Activated T-cell treated with anti-CD3 and anti-CD28 coated beads, Interleukin-2, amount 50 U/mL, for 24 hours (primary cell): ENCODE measurements around the gene ERLIN1.
A peak's percentile ranks its signal among the peaks of the same experiment; 100 is the strongest.

Experiments
- DNase-seq: peaks from one replicate; pipeline ENCODE4 v3.0.0-alpha.2; 2020
- H3K27ac Mint-ChIP-seq: 2 replicates; pipeline ENCODE4 v1.8.0; 2020; ENCODE audit warnings: mild to moderate bottlenecking, mixed read lengths
- H3K27me3 Mint-ChIP-seq: 2 replicates; pipeline ENCODE4 v1.8.0; 2020; ENCODE audit warnings: mixed read lengths
- H3K36me3 Mint-ChIP-seq: 2 replicates; pipeline ENCODE4 v1.8.0; 2020; ENCODE audit warnings: low read depth, mixed read lengths
- H3K4me1 Mint-ChIP-seq: 2 replicates; pipeline ENCODE4 v1.8.0; 2020; ENCODE audit warnings: low read depth, mixed read lengths
- H3K4me3 Mint-ChIP-seq: 2 replicates; pipeline ENCODE4 v1.8.0; 2020; ENCODE audit warnings: mild to moderate bottlenecking, moderate library complexity, mixed read lengths
- H3K9me3 Mint-ChIP-seq: 2 replicates; pipeline ENCODE4 v1.8.0; 2020; ENCODE audit warnings: mixed read lengths

ERLIN1 gene

DNA sequence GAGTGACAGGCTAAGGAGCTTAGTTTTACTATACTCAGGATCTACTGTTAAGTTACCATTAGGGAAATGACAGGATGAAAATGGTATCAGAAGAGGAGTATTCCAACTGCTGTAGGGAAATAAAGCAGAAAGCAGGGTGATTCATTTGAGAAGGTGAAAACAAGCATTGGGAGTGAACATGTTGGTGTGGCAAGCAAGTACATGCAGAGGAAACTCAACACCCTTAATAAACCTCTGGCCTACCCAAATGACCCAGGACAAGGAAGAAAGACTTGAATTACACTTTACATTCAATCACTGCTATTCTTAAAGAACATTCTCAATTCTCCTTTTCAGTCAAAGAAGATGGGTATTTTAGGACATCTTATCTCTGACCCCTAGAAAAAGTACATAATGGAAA is 28.7 kb downstream of the ERLIN1 start:
- Mint-ChIP-seq H3K36me3 (peaks cover 94% of the 10 kb centered on the region), H3K4me1 (peaks cover 43% of the 10 kb centered on the region), H3K4me3 (no peak overlapping the region), H3K9me3 (no peaks in the 10 kb centered on the region), H3K27me3 (no peaks in the 10 kb centered on the region), H3K27ac (no peak overlapping the region)
- no peak for DNase-seq

GRCh38 chr10:100155936-100156335 is 29.9 kb downstream of the ERLIN1 start:
- Mint-ChIP-seq H3K27ac (no peak overlapping the region), H3K27me3 (no peaks in the 10 kb centered on the region), H3K4me3 (no peak overlapping the region), H3K36me3 (peaks cover 96% of the 10 kb centered on the region), H3K4me1 (peaks cover 43% of the 10 kb centered on the region), H3K9me3 (no peaks in the 10 kb centered on the region)
- DNase-seq = no peak

GRCh38 chr10:100154666-100155065 is 31.2 kb downstream of the ERLIN1 start:
- H3K27ac Mint-ChIP-seq = peak overlapping the region; percentile 38
- peaks cover 94% of the 10 kb centered on the region for H3K36me3 Mint-ChIP-seq
- H3K9me3 Mint-ChIP-seq = no peaks in the 10 kb centered on the region

DNA sequence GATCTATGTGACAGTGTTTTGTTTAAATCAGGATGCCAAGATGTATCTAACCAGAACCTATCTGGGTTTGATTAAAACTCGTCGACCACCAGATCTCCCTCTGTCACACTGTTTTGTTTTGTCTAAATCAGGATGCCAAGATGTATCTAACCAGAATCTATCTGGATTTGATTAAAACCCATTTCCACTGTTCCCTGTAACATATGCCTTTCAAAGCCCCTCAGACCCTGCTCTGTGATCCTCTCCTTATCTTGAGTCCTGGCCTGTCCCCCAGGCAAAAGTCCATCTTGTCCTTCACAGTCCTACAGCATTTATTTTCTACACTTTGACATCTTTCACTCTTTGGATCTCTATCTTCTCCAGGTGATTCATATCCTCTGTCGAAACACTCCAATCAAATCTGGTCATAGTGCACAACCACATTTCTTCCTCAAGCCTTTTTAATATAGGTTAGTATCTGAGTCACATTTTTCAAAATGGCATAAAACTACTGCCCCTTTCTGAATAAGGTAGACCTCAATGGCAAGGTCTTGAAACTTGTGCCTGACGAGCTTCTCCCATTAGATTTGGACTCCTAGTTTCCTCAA is 32.5 kb downstream of the ERLIN1 start:
- no peak overlapping the region for H3K4me3 Mint-ChIP-seq
- H3K27ac Mint-ChIP-seq = peak overlapping the region; percentile 63
- peaks cover 57% of the 10 kb centered on the region for H3K4me1 Mint-ChIP-seq
- DNase-seq = no peak
- no peaks in the 10 kb centered on the region for H3K27me3 Mint-ChIP-seq
- H3K36me3 Mint-ChIP-seq = peaks cover 90% of the 10 kb centered on the region
- H3K9me3 Mint-ChIP-seq = no peaks in the 10 kb centered on the region

More at GRCh38 chr10:100154666-100155065, 31.2 kb downstream of the ERLIN1 start:
- DNase-seq = no peak
- Mint-ChIP-seq H3K4me3 (no peak overlapping the region), H3K27me3 (no peaks in the 10 kb centered on the region), H3K4me1 (peaks cover 52% of the 10 kb centered on the region)

DNA sequence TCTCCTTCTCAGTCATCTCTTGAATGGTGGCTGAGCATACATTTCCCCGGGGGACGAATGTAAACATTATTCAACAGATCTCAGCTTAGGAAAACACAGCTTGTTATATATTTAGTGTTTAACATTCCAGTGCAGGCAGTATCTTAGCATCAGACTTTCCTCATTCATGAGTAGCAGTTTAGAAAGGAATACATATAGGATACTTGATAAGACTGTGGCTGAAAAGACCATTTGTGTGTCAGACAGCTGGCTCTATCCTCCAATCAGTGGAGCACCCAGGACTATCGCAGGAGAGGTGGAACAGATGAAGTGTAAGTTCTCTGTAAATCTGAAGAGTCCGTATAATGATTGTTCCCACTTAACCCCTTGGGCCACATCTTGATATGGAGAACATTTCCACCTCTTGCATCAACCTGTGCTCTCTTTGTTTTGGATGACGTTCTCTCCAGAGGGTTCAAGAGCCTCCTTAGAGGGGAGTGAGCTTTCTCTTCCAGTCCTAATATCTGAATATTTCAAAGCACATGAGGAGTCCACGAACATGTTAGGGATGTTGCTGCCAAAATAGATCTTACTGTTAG is 34.0 kb downstream of the ERLIN1 start:
- H3K27me3 Mint-ChIP-seq = peaks cover 2% of the 10 kb centered on the region
- H3K36me3 Mint-ChIP-seq = peaks cover 75% of the 10 kb centered on the region
- H3K4me1 Mint-ChIP-seq = peaks cover 57% of the 10 kb centered on the region
- H3K9me3 Mint-ChIP-seq = no peaks in the 10 kb centered on the region
- peak overlapping the region; percentile 7 for H3K27ac Mint-ChIP-seq
- H3K4me3 Mint-ChIP-seq = no peak overlapping the region
- no peak for DNase-seq

DNA sequence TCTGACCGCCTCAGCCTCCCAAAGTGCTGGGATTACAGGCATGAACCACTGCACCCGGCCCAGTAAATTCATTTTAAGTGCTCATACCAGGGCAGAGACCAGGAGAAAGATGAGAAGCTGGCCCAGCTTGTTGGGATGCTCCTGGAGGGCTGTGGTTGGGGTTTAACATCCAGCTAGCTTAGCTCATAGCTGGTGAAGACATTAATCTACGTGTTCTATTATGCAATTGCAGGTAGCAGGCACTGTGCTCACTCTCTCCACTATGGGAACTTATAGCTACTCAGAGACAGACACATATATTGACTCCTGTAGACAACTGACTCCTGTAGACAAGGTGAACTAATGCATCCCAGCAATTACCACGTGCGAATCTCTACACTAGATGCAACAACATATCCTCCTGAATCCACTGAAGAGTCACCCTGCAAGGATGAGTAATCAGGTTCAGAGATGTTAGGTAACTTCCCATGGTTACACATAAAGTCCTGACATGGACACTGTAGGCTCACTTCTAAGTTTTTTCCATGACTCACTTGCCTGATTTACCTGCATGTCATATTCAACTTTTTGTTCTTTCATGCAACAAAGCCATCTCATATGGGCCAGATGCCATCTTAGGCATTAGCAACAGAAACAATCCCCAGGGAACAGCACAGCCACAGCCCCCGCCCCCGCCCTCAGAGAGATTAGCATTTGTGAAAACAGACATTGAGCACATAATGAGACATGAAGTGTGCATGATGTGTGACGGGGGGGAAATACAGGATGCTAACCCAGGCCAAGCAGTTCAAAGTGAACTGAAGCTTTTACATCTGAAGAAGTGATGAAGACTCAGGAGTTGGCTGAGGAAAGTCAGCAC is 37.2 kb downstream of the ERLIN1 start:
- Mint-ChIP-seq H3K4me1 (peaks cover 36% of the 10 kb centered on the region), H3K27ac (peak overlapping the region; percentile 87), H3K4me3 (peak overlapping the region; percentile 1), H3K9me3 (no peaks in the 10 kb centered on the region), H3K27me3 (peaks cover 6% of the 10 kb centered on the region), H3K36me3 (peaks cover 46% of the 10 kb centered on the region)
- peak; percentile 65 for DNase-seq

GRCh38 chr10:100146875-100147650 is 38.8 kb downstream of the ERLIN1 start:
- Mint-ChIP-seq H3K27me3 (peaks cover 9% of the 10 kb centered on the region), H3K4me1 (peaks cover 29% of the 10 kb centered on the region), H3K27ac (no peak overlapping the region), H3K36me3 (peaks cover 31% of the 10 kb centered on the region), H3K4me3 (no peak overlapping the region), H3K9me3 (no peaks in the 10 kb centered on the region)
- DNase-seq = no peak

- peaks cover 12% of the 10 kb centered on the region for H3K27me3 Mint-ChIP-seq
- no peaks in the 10 kb centered on the region for H3K9me3 Mint-ChIP-seq
- H3K27ac Mint-ChIP-seq = no peak overlapping the region
- peaks cover 24% of the 10 kb centered on the region for H3K36me3 Mint-ChIP-seq
- H3K4me3 Mint-ChIP-seq = no peak overlapping the region
- DNase-seq = no peak
- peaks cover 29% of the 10 kb centered on the region for H3K4me1 Mint-ChIP-seq
Observed at GRCh38 chr10:100146398-100146797, 39.4 kb downstream of the ERLIN1 start.

GRCh38 chr10:100143756-100144155 is 42.1 kb downstream of the ERLIN1 start:
- DNase-seq = no peak
- no peak overlapping the region for H3K4me3 Mint-ChIP-seq
- peaks cover 10% of the 10 kb centered on the region for H3K4me1 Mint-ChIP-seq
- H3K27me3 Mint-ChIP-seq = peaks cover 22% of the 10 kb centered on the region
- no peak overlapping the region for H3K27ac Mint-ChIP-seq
- H3K9me3 Mint-ChIP-seq = no peaks in the 10 kb centered on the region
- H3K36me3 Mint-ChIP-seq = no peaks in the 10 kb centered on the region

DNA sequence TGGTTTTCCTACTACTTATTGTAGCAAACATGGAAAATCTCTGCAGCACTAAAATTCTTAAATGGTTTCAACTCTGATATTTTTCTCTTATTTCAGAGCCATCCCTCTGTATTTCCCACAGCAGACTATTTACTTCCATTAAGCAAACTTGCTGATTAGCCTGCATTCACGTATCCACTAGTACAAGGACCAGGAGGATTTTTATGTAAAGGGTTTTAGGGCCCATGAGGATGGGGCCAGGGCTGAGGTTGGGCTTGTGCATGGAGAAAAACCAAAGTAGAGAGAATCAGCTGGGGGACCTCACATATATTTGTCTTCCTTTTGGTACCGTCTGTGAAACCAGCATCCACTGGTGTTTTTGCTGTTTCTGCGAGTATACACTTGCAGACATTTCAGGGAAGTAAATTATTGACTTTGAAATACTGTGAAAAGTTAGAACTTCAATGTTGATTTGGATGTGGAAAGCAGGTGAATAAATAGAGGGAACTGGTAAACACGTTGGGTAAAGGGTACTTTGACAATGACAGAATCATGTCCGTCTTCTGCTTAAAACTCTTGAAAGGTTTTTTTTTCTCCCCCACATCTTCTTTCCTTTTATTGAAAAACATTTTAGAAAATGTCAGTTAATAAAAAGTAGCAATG is 44.3 kb downstream of the ERLIN1 start:
- no peaks in the 10 kb centered on the region for H3K36me3 Mint-ChIP-seq
- H3K4me3 Mint-ChIP-seq = no peak overlapping the region
- H3K9me3 Mint-ChIP-seq = no peaks in the 10 kb centered on the region
- no peak overlapping the region for H3K27ac Mint-ChIP-seq
- no peak for DNase-seq
- no peaks in the 10 kb centered on the region for H3K4me1 Mint-ChIP-seq
- peaks cover 26% of the 10 kb centered on the region for H3K27me3 Mint-ChIP-seq

- H3K9me3 Mint-ChIP-seq = peaks cover 3% of the 10 kb centered on the region
Observed at GRCh38 chr10:100140070-100140469, 45.8 kb downstream of the ERLIN1 start.

GRCh38 chr10:100138921-100139496 is 46.8 kb downstream of the ERLIN1 start:
- H3K4me1 Mint-ChIP-seq = no peaks in the 10 kb centered on the region

More at GRCh38 chr10:100140070-100140469, 45.8 kb downstream of the ERLIN1 start:
- Mint-ChIP-seq H3K4me1 (no peaks in the 10 kb centered on the region), H3K27ac (no peak overlapping the region), H3K4me3 (no peak overlapping the region), H3K27me3 (peaks cover 27% of the 10 kb centered on the region), H3K36me3 (no peaks in the 10 kb centered on the region)
- DNase-seq = no peak

DNA sequence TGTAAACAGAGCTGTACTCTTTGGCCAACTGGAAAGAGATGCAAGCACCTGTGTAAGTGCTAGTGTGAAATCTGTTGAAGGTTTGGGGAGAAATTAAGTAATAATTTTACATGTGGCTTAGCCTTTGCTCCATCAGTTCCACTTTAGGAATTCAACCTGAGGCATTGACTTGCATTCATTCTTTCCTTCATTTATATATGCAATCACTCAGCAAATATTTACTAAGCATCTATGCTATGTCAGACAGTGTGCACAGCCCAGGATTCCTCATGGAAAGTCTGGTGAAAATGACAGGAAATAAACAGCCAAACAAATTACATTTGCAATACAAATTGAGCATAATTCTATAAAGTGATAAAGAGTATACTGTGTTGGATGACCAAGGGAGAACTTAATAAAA is 50.3 kb downstream of the ERLIN1 start:
- no peak overlapping the region for H3K4me3 Mint-ChIP-seq
- no peak for DNase-seq
- H3K36me3 Mint-ChIP-seq = no peaks in the 10 kb centered on the region
- H3K4me1 Mint-ChIP-seq = no peaks in the 10 kb centered on the region
- H3K27me3 Mint-ChIP-seq = peaks cover 33% of the 10 kb centered on the region
- peaks cover 7% of the 10 kb centered on the region for H3K9me3 Mint-ChIP-seq
- H3K27ac Mint-ChIP-seq = no peak overlapping the region

More at GRCh38 chr10:100138921-100139496, 46.8 kb downstream of the ERLIN1 start:
- DNase-seq = no peak
- Mint-ChIP-seq H3K27ac (no peak overlapping the region), H3K27me3 (peaks cover 30% of the 10 kb centered on the region), H3K9me3 (peaks cover 6% of the 10 kb centered on the region), H3K4me3 (no peak overlapping the region), H3K36me3 (no peaks in the 10 kb centered on the region)

DNA sequence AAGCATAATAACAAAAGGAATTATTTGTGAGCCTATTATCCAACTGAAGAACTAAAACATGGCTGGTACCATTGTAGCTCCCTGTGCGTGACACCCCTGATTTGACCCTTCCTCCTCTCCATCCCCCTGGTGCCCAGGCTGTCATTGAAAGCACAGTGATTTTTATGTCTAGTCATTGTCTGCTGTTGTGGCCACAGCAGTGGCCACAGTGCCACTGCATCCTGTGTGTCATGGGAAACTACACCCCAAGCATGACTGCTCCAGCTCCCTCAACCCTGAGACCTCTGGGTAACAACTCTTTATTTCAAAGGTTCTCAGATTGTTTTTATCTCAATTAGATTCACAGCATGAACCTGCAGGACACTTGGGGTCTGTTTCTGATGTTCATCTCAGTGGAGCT is 52.0 kb downstream of the ERLIN1 start:
- Mint-ChIP-seq H3K9me3 (peaks cover 7% of the 10 kb centered on the region), H3K4me3 (no peak overlapping the region), H3K4me1 (no peaks in the 10 kb centered on the region), H3K27me3 (peaks cover 39% of the 10 kb centered on the region), H3K27ac (no peak overlapping the region), H3K36me3 (no peaks in the 10 kb centered on the region)
- DNase-seq = no peak
